Activated B cell treated with CpG ODN at 0.5 μM for 24 hours (primary cell): ENCODE results near the gene ITSN2. TPM values are rescaled to one million over a fixed set of nuclear protein-coding genes. Genes with fewer than 3 reads are reported as not detected.

Experiments used
- ATAC-seq: fragments of 200-7000 bp; cut with Tn5 transposase; one replicate; pipeline ENCODE4 v1.10.0; 2021; ENCODE audit warnings: low read depth, mild to moderate bottlenecking, moderate library complexity
- CTCF ChIA-PET: fragments of 350-600 bp; sonication (Branson Sonifier 250); formaldehyde crosslinking; loops from one replicate; lab custom pipeline; 2021; ENCODE audit warnings: antibody characterized with exemption; lab: Charles Lee
- POLR2A ChIA-PET: fragments of 350-600 bp; sonication (Branson Sonifier 250); formaldehyde crosslinking; loops from one replicate; lab custom pipeline; 2021; ENCODE audit warnings: antibody characterized with exemption; lab: Charles Lee
- DNase-seq: peaks from one replicate; pipeline ENCODE4 v3.0.0; 2022
- H3K27ac Mint-ChIP-seq: one replicate; pipeline ENCODE4 v1.8.0; 2020; ENCODE audit warnings: mixed read lengths
- H3K27me3 Mint-ChIP-seq: one replicate; pipeline ENCODE4 v1.8.0; 2021; ENCODE audit warnings: mixed read lengths
- H3K36me3 Mint-ChIP-seq: one replicate; pipeline ENCODE4 v1.8.0; 2021; ENCODE audit warnings: low read depth, mixed read lengths
- H3K4me1 Mint-ChIP-seq: one replicate; pipeline ENCODE4 v1.8.0; 2021; ENCODE audit warnings: mixed read lengths
- H3K4me3 Mint-ChIP-seq: one replicate; pipeline ENCODE4 v1.8.0; 2020; ENCODE audit warnings: mild to moderate bottlenecking, mixed read lengths
- H3K9me3 Mint-ChIP-seq: one replicate; pipeline ENCODE4 v1.8.0; 2020; ENCODE audit warnings: mixed read lengths
- intact Hi-C: fragments of 100-400 bp; cut with micrococcal nuclease; formaldehyde crosslinking; loops from one replicate; pipeline ENCODE4 v1.15.1; 2024
- total RNA-seq: library from RNA; stranded (reverse); gene quantifications from 2 replicates; pipeline ENCODE4 v1.2.3, GENCODE V29; 2022
- TF ChIP-seq, protein P1 (sequence below): fragments of 200-600 bp; IDR thresholded peaks from one replicate; pipeline ENCODE4 v1.8.0; 2022; ENCODE audit warnings: antibody characterized with exemption, mild to moderate bottlenecking

ITSN2 gene
- total RNA-seq, 1 donor from 2014 or later, result 156 TPM

DNA sequence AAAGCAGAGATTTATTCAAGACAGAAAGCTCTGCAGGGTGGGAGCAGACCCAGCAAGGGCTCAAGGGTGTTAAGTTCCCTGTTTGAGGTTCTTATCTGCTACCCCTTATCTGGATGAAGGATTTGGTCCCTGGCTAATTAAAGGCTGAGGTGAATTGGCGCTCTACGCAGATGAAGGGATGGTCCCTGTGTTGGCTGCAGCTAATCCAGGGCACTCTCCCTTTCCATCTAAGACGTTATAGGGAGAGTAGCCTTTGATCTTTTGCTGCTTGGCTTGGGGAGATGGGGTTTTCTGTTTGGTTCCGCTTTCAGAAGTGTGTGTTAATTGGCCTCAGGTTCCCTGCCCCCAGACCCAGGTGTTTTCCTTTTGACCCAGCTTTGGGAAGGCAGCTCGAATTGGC lies 168.5 kb downstream of the ITSN2 start:
- intact Hi-C loops, result no loop called here
- DNase-seq (no peak), ATAC-seq (no peak)
- TF ChIP-seq, protein P1, sequence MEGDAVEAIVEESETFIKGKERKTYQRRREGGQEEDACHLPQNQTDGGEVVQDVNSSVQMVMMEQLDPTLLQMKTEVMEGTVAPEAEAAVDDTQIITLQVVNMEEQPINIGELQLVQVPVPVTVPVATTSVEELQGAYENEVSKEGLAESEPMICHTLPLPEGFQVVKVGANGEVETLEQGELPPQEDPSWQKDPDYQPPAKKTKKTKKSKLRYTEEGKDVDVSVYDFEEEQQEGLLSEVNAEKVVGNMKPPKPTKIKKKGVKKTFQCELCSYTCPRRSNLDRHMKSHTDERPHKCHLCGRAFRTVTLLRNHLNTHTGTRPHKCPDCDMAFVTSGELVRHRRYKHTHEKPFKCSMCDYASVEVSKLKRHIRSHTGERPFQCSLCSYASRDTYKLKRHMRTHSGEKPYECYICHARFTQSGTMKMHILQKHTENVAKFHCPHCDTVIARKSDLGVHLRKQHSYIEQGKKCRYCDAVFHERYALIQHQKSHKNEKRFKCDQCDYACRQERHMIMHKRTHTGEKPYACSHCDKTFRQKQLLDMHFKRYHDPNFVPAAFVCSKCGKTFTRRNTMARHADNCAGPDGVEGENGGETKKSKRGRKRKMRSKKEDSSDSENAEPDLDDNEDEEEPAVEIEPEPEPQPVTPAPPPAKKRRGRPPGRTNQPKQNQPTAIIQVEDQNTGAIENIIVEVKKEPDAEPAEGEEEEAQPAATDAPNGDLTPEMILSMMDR, result no peak
- Mint-ChIP-seq H3K27me3 (peaks cover 7% of the 10 kb centered on the region), H3K36me3 (no peaks in the 10 kb centered on the region), H3K4me3 (no peak overlapping the region), H3K27ac (no peak overlapping the region), H3K9me3 (peaks cover 4% of the 10 kb centered on the region), H3K4me1 (no peaks in the 10 kb centered on the region)
- POLR2A ChIA-PET, result no interaction called here
- CTCF ChIA-PET, result no interaction called here

DNA sequence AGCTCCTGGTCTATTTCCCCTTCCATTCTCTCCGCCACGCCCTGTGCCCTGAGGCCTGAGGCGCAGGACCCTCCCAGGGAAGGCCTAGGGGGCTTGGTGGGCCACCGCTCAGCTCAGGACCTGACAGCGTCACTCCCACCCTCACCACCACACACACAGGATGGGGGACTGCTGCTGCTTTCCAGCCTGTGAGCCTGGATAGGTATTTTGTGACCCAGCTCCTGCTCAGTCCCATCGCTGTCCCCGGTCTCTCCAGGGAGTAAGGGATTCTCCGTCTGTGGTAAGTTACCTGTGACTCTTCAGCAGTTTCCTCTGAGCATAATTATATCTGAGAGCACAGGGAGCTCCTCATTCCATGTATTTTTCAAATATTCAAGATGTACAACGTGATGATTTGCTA lies 169.2 kb downstream of the ITSN2 start:
- Mint-ChIP-seq H3K27ac (no peak overlapping the region), H3K27me3 (peaks cover 7% of the 10 kb centered on the region), H3K4me3 (no peak overlapping the region), H3K4me1 (no peaks in the 10 kb centered on the region), H3K36me3 (no peaks in the 10 kb centered on the region), H3K9me3 (no peaks in the 10 kb centered on the region)
- TF ChIP-seq, protein P1, result no peak
- POLR2A ChIA-PET, result no interaction called here
- ATAC-seq, result no peak
- intact Hi-C loops, result no loop called here
- CTCF ChIA-PET, result no interaction called here
- DNase-seq, result no peak

DNA sequence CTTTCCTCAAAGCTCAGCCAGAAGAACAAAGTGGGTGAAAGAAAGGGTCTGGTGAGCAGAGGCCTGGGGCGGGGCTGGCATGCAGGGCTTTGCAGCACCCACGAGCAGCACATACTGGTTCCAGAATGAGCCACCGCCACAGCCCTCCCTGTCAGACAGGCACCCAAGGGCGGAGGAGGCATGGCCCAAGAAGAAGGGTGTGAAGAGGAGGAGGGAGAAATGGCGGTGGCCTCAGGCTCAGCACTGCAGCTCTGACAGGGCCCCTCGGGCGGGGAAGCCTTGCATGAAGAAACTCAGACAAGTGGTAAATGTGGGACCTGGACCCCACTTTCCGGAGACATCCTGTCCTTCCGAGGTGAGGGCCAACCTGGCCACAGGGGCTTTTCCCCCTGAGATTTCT lies 169.8 kb downstream of the ITSN2 start:
- CTCF ChIA-PET, result no interaction called here
- POLR2A ChIA-PET, result no interaction called here
- no peaks in the 10 kb centered on the region for H3K4me1 Mint-ChIP-seq
- no peak for ATAC-seq
- intact Hi-C loops, result no loop called here
- no peaks in the 10 kb centered on the region for H3K9me3 Mint-ChIP-seq
- H3K36me3 Mint-ChIP-seq, result no peaks in the 10 kb centered on the region
- no peak for DNase-seq
- peaks cover 7% of the 10 kb centered on the region for H3K27me3 Mint-ChIP-seq
- TF ChIP-seq, protein P1, result no peak
- H3K4me3 Mint-ChIP-seq, result no peak overlapping the region
- H3K27ac Mint-ChIP-seq, result no peak overlapping the region

DNA sequence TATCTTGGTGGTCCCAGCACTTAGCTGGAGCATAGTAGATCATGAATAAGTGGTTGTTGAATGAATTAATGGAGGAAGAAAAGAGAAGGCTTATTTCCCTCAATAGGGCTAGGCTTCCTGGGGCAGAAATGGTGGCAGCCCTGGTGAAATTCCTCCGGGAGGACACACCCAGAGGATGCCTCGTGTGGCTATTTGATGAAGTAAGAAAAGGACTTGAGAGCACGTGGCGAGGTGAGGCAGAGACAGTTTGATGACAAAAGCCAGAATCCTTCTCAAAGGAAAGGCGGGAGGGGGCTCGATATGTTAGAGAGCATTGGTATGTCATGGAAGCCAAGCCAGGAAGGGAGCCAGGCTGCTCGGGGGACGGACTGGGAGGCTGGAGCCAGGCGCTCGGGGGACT lies 170.8 kb downstream of the ITSN2 start:
- ATAC-seq (no peak), DNase-seq (no peak)
- no peaks in the 10 kb centered on the region for H3K4me1 Mint-ChIP-seq
- POLR2A ChIA-PET, result no interaction called here
- intact Hi-C loops, result no loop called here
- no peak overlapping the region for H3K27ac Mint-ChIP-seq
- H3K9me3 Mint-ChIP-seq, result no peaks in the 10 kb centered on the region
- CTCF ChIA-PET, result no interaction called here
- H3K4me3 Mint-ChIP-seq, result no peak overlapping the region
- TF ChIP-seq, protein P1, result no peak
- no peaks in the 10 kb centered on the region for H3K36me3 Mint-ChIP-seq
- peaks cover 7% of the 10 kb centered on the region for H3K27me3 Mint-ChIP-seq

DNA sequence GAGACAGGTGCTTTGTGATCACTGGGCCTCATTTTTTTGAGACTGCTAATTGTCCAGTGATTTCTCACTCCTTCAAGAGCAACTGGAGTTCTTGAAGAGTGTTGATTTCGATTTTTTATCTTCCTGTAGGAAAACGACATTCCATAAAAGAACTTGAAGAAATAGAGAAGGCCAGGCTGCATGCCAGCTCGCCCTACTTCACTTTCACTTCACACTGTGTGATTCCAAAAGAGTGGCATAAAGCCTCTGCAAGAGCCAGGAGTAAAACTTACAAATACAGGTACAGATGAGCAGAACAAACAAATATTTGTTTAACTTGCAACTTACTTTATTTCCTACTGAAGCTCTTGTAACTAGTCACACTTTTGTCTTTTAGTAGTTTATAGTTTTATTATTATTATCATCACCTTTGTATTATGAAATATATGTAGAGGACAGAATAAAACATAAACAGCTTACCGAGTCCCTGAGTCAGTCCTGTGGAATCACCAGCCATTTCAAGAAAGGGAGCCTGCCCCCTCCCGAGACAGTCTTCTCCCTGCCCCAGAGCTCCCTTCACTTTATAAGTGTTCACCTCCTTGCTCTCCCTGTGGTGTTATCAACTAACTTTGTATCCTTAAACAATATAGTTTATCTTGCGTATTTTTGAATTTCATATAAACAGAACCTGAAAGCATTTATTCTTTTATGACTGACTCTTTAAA lies 176.8 kb downstream of the ITSN2 start:
- H3K9me3 Mint-ChIP-seq, result no peaks in the 10 kb centered on the region
- no peak overlapping the region for H3K4me3 Mint-ChIP-seq
- DNase-seq (no peak), ATAC-seq (no peak)
- no peak overlapping the region for H3K27ac Mint-ChIP-seq
- H3K27me3 Mint-ChIP-seq, result no peaks in the 10 kb centered on the region
- H3K4me1 Mint-ChIP-seq, result no peaks in the 10 kb centered on the region
- intact Hi-C loops, result no loop called here
- CTCF ChIA-PET, result no interaction called here
- TF ChIP-seq, protein P1, result no peak
- no peaks in the 10 kb centered on the region for H3K36me3 Mint-ChIP-seq
- POLR2A ChIA-PET, result no interaction called here
